PC-9 (cell line): ENCODE measurements around the gene AEBP1.

Experiments
- CTCF ChIP-seq: fragments of 200-600 bp; sonication (generic); conservative IDR thresholded peaks from 2 replicates; pipeline ENCODE4 v1.6.1; 2017; ENCODE audit warnings: mixed run types, antibody characterized with exemption, mild to moderate bottlenecking, moderate library complexity
- EZH2 ChIP-seq: fragments of 200-600 bp; sonication (generic); IDR thresholded peaks from 2 replicates; pipeline ENCODE4 v1.8.0; 2017; ENCODE audit warnings: antibody characterized with exemption, low read depth

- no peak for TF ChIP-seq CTCF
- no peak for TF ChIP-seq EZH2
Observed at GRCh38 chr7:44076101-44076895, 27.8 kb upstream of the AEBP1 start.
